ENCODE results near the gene BRD1.

BRD1 gene

DNA sequence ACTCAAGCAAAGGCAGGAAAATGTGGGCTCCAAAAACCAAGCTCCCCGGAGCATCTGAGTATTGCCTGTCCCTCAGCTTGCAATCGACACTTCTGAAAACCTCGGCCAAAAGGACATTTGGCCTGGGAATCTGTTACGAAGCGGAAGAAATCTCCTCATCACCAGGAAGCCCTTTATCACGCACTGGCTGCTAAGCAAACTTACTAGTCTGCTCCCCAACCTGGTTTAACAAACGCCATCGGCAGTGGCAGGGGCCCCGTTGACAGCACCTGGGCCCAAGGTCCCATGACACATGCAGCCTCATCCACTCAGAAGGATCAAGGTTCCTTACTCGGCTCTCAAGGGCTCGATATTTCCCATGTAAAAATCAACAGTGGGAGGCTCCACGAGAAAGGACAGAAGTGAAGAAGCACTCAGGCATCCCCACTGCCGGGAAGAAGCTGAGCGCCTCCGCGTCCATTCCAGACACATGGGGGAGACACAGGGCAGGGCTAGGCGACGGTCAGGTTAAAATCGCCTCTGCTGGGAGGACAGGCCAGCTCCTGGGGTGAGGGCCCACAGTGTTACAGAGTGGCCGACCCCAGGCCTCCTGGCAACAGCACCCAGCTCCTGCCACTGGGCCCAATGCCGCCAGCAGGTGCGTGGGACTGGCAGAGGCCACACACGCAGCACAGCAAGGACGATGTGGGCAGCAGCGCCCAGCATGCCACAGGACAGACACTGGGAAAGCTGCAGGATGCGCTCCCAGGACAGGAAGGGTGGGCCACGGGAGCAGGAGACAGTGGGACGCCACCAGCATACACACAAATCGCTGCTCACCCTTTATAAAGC is 27.1 kb downstream of the BRD1 start:
- no peak for DNase-seq

- no peak for DNase-seq
Measured at GRCh38 chr22:49799431-49800075, 28.1 kb downstream of the BRD1 start.

DNA sequence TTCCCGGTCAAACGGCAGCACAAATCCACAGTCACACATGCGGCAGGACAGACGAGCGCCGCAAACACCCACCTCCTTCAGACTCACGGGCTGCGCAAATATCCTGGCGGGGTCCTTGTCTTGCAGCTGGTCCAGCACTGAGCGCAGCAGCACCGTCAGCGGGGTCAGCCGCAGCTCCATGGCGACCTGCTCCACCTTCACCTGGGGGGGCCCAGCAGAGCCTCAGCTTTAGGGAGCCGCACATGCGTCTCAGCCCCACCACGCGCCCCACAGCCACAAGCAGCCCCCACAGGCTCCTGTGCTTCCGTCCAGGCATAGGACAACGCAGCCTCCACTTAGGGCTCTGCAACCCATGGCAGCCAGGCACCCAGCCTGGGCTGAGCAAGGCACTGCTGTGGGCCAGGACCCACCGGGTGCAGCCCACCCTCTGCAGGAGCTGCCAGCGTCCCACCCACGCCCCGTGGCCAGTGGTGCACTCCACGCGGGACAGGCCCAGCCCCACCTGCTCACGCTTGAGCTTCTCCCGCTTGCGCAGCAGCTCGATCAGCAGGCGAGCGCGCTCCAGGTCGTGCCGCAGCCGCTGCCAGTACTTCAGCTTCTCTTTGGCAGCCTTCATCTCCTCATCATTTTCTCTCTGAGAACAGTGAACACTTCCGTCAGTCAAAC is 29.1 kb downstream of the BRD1 start:
- DNase-seq, result no peak

GRCh38 chr22:49797706-49798105 is 30.0 kb downstream of the BRD1 start:
- DNase-seq, result no peak

DNA sequence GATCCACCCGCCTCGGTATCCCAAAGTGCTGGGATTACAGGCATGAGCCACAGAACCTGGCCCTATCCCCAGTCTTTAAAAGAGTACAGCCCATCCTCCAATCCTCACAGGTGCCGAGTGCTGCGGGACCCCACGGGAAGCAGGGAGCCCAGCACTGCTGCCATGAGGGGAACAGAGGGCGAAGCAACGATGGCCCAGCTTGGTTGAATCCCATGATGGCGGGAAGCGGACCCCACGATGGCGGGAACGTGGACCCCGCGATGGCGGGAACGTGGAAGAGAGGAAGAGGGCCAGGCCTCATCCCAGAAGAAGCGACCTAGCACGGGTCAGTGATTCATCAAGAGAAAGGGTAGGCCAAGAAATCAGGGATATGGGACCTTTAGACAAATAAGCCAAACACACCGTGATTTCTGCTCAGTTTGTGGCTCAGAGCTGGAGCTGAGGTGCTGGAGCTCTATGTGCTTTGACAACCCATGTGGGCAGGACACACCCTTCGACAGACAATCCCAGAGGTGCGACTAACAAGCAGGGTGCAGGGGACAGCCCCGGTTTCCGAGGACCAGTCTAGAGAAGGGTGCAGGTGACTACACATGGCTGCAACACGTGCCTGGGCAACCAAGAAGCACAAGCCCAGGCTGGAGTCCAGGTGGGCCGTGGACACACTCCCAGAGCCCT is 30.9 kb downstream of the BRD1 start:
- no peak for DNase-seq

DNA sequence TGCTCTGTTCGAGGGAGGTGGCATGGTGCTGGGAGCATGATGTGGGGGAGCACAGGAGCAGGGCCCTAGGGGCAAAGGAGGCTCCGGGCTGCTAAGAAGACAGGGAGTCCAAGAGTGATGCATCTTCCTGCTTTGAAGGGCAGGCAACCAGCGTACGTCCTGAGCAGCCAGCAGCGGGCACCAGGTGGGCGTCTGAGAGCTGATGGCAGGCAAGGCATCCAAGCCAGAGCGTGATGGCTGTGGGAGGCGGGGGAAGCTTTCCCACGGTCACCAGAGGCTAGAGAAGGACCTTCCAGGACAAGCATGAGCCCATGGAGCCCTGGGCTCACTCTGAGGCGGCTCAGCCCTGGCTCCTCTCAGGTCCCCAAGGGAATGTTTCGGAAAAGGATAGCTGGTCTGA is 32.2 kb downstream of the BRD1 start:
- no peak for DNase-seq

GRCh38 chr22:49793871-49794270 is 33.8 kb downstream of the BRD1 start:
- DNase-seq, result no peak

- no peak for DNase-seq
Measured at GRCh38 chr22:49793296-49793695, 34.4 kb downstream of the BRD1 start.

GRCh38 chr22:49792107-49792506 is 35.6 kb downstream of the BRD1 start:
- DNase-seq, result no peak

- DNase-seq, result no peak
Measured at GRCh38 chr22:49791682-49792081, 36.0 kb downstream of the BRD1 start.

DNA sequence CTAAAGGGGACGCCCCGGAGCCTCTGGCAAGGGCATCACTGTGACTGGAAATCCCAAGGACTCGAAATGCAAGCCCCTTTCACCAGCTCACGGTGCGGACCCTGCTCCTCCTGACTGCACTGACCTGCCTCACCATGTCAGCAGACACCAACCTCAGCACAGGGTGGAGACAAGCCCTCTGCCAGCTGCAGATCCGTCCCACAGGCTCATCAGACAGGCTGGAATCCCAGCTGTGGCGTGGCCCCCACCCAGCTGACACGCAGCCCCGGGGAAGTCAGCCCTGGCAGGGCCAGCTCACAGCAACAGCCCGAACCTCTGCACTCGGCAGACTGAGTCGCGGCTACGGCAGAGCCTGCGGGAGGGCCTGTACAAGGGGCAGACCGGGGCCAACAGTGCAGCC is 36.8 kb downstream of the BRD1 start:
- no peak for DNase-seq

- DNase-seq, result no peak
Measured at GRCh38 chr22:49789289-49790141, 38.2 kb downstream of the BRD1 start.

DNA sequence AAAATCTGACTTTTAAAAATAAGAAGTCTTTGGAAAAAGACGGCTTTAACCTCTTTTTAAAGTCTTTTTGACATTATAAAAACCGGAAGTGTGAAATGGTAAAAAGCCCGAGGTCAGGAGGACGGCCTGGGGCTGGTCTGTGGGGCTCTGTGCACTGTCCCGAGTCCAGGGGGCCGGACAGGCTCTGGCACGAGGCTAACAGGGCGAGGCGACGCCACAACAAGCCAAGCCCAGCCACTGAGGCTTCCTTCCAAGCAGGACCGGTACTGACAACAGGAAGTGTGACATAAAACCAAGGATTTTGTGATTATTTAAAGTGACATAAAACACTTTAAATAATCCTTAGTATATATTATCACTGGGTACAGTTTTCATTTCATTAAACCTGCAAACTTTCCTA is 39.2 kb downstream of the BRD1 start:
- DNase-seq, result no peak

DNA sequence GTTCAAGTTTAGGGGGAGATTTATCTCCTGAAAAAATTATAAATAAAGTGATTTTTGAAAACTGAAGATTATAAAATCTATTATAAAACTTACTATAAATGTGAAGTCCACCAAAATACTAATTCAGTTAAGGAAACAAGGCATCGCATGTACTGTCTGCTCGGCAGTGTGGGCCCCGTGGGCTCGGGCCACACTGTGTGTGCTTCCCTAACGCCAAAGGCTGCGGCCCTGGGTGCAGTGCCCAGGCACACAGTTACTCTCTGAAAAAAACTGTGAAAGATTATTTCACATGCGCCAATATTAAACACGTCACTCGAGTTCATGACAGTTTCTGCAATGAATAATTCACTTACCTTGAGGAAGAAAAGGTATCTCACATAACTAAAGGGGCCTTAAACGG is 39.8 kb downstream of the BRD1 start:
- DNase-seq, result no peak

DNA sequence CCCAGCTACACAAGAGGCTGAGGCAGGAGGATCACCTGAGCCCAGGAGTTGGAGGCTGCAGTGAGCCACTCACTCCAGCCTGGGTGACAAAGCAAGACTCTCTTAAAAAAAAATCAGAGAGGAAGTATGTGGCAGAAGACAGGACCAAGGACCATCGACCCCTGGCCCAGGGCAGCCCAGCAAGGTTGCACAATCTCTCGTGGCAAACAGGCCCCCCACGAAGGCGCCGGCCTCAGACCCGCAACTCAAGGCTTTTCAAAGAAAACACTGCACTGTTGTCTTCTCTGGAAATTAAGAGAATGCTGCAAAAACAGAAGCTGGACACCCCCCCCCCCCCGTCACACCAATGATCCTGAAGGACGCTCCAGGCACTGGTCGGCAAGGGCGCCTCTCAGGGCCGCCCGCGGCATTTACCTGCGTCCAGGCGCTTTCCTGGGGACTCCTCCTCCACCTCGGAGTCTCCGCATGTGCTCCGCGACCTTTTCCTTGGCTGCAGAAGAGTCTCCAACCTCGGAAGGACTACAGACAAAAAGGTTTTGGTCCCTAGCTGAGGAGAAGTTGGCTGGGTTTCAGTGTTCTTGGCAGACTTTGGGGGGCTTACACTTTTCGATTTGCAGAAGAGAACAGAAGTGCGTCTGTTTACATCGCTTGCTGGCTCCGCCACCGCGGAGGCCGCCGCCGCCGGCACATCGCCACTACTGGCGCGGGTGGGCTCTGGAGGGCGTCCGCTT is 40.5 kb downstream of the BRD1 start:
- no peak for DNase-seq

- no peak for DNase-seq
Measured at GRCh38 chr22:49785841-49786471, 41.7 kb downstream of the BRD1 start.

DNA sequence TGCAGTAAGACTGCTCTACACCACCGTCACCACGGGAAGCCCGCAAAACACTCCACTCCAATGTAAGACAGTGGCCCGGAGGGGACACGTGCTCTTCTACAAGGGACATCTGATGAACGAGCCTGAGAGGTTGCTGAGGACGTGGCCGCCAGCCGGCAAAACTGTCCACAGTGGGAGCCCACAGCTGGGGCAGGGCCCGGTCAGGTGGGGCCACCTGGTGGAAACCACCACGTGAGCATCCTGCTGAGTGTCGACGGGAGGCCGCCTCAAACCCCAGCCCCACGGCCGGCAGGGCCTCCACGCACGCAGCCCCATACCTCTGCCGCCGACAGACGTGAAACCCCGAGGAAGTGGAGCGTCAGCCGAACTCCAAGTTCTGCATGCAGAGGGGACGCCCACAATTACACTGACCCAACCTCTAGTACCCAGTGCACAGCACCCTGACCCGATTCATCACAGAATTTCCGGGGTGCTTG is 42.6 kb downstream of the BRD1 start:
- no peak for DNase-seq

DNA sequence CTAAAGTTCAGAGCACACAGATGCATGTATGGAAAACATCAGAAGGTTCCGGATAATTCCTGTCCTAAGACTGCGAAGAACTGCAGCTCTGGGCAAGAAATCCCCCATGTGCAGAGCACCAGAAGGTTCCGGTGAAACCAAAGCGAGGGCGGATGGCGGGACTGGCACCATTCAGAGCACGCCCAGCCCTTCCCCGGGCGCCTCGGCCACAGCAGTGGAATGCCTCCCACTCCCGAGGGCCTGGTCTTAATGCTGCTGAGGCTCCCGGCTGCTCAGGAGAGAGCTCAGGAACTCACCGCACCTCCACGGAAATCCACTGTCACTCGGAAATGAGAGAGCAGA is 43.1 kb downstream of the BRD1 start:
- no peak for DNase-seq

DNA sequence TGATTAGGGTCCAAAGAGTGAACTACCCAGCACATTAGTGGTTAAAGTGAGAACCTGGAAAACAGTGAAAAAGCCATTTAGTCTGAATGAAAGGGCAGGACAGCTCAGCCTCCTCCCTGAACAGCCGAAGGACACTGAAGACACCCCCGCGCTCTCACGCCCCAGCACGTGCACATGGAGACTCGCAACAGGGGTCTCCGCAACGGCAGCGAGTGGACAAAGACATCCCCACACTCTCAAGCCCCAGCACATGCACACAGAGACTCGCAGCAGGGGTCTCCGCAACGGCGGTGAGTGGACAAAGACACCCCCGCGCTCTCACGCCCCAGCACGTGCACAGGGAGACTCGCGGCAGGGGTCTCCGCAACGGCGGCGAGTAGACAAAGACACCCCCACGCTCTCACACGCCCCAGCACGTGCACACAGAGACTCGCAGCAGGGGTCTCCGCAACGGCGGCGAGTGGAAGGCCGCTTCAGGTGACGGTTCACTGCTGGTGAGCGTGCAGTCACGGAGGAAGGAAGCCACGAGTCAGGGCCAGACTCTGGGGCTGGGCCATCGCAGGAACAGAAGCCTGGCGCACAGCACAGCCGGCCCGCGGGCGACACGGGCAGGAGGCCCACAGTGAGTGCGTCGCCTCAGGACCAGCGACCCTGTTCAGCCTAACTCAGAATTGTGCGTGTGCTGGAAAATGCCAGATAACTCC is 43.6 kb downstream of the BRD1 start:
- no peak for DNase-seq

DNA sequence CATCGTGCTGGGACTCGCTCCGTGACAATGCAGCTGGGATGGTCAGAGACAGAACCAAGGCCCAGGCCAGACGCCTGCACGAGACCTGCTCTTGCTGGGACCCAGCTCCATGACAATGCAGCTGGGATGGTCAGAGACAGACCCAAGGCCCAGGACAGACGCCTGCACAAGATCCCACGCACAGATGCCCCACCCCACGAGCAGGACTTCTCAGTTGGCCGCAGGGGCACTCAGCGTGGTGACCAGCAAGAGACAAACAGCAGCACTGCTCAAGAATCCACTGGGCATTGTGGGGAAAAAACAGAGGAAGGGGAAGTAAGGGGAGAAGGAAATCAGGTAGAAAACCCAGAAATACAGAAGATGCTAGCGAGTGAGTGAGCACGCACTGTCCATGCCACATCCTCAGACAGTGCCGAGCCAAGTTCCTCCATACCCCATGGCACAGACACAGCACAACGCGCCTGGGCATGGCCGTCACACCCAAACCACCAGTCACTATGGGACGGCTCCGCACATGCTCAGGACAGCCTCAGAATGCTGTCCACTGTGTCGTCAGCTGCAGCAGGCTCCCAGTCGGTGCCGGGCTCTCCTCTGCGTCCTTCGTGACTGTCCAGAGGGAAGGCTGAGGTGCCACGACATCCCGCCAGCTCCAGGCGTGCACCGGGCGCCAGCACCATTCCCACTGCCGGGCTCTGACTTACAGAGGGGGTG is 44.5 kb downstream of the BRD1 start:
- DNase-seq, result no peak
